ENCODE measurements around the gene IQCE.

IQCE gene

GRCh38 chr7:2662273-2663120 is 103.7 kb downstream of the IQCE start:
- DNase-seq (ENCODE audit: low read depth, low spot score): no peak

- no peak for DNase-seq (ENCODE audit: low read depth, low spot score)
Measured at GRCh38 chr7:2663121-2663886, 104.5 kb downstream of the IQCE start.

- DNase-seq (ENCODE audit: low read depth, low spot score): no peak
Measured at GRCh38 chr7:2663960-2664359, 105.2 kb downstream of the IQCE start.

All from iPS DF 19.7 (cell line).